ENCODE results near the gene DMRTB1. TPM values are rescaled to one million over a fixed set of nuclear protein-coding genes. Genes with fewer than 3 reads are reported as not detected.

Gene DMRTB1
- total RNA-seq, 1 experiment from 2014 or later: not detected

DNA sequence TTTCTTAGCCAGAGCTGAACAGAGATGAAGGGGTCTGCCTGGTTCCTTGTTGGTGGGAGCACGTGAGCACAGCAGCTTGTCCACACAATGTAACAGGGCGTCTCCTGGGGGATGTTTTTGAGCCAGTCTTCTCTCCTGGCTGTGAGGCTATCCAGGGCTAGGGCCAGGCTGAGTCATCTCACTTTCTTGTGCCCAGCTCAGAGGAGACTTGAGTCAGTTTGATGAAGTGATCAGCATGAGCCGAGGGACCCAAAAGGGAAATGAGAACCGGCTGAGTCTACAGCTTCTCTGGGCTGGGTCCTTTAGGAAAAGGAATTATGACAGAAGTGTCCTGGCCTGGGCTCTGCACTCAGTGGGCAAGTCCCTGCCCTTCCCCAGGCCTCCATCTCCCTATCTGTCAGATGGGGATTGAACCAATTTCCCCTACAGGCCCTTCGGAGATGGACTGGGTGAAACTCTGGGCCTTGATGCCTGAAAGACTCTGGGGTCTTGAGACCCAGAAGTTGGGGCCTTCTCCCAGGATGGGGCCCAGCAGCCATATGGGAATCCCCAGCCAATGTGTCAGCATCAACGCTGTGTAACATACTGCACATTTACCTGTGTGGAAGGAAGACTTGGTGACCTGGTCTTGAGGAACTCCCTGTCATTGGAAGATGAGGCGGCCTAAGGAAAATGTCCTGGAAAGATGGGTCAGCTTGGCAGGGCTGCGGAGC is 36.6 kb downstream of the DMRTB1 start:
- no peaks in the 10 kb centered on the region for H3K36me3 ChIP-seq (ENCODE audit: control insufficient read depth, insufficient read depth, low read length)
- BruUV-seq (replicated peaks): no TSS peak
- H3K27ac ChIP-seq (ENCODE audit: low read length): no peak overlapping the region
- intact Hi-C loops (cut with micrococcal nuclease; ENCODE audit: unreplicated experiment) (no loop called here), in situ Hi-C loops (cut with HindIII; ENCODE audit: low pct_unique_long_range_greater_than_20kb, low sequenced_read_pairs) (no loop called here)
- CTCF ChIA-PET: no interaction called here
- no peaks in the 10 kb centered on the region for H3K27me3 ChIP-seq (ENCODE audit: control insufficient read depth, insufficient read depth, low read length)
- H3K4me3 ChIP-seq (ENCODE audit: low read depth in 2 of 2, low read length in 2 of 2): no peak overlapping the region
- POLR2A ChIA-PET: no interaction called here
- no peak for DNase-seq (ENCODE audit: low read depth, low spot score)
- H3K9me3 ChIP-seq (ENCODE audit: control insufficient read depth, insufficient read depth, low read depth, low read length): no peaks in the 10 kb centered on the region
- H3K4me1 ChIP-seq (ENCODE audit: control insufficient read depth, insufficient read depth, low read length): no peaks in the 10 kb centered on the region
- no peak for ATAC-seq
- TF ChIP-seq TCF7L2 (IDR thresholded peaks at IDR 0.05; ENCODE audit: low read depth, low read length): no peak
- TF ChIP-seq, protein P1, sequence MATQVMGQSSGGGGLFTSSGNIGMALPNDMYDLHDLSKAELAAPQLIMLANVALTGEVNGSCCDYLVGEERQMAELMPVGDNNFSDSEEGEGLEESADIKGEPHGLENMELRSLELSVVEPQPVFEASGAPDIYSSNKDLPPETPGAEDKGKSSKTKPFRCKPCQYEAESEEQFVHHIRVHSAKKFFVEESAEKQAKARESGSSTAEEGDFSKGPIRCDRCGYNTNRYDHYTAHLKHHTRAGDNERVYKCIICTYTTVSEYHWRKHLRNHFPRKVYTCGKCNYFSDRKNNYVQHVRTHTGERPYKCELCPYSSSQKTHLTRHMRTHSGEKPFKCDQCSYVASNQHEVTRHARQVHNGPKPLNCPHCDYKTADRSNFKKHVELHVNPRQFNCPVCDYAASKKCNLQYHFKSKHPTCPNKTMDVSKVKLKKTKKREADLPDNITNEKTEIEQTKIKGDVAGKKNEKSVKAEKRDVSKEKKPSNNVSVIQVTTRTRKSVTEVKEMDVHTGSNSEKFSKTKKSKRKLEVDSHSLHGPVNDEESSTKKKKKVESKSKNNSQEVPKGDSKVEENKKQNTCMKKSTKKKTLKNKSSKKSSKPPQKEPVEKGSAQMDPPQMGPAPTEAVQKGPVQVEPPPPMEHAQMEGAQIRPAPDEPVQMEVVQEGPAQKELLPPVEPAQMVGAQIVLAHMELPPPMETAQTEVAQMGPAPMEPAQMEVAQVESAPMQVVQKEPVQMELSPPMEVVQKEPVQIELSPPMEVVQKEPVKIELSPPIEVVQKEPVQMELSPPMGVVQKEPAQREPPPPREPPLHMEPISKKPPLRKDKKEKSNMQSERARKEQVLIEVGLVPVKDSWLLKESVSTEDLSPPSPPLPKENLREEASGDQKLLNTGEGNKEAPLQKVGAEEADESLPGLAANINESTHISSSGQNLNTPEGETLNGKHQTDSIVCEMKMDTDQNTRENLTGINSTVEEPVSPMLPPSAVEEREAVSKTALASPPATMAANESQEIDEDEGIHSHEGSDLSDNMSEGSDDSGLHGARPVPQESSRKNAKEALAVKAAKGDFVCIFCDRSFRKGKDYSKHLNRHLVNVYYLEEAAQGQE (IDR thresholded peaks at IDR 0.05; ENCODE audit: insufficient read depth in 1 of 2, low read depth in 2 of 2, low read length in 1 of 2): no peak
- TF ChIP-seq POLR2AphosphoS5 (IDR thresholded peaks at IDR 0.05; ENCODE audit: low read depth, low read length): no peak
- TF ChIP-seq, protein P2, sequence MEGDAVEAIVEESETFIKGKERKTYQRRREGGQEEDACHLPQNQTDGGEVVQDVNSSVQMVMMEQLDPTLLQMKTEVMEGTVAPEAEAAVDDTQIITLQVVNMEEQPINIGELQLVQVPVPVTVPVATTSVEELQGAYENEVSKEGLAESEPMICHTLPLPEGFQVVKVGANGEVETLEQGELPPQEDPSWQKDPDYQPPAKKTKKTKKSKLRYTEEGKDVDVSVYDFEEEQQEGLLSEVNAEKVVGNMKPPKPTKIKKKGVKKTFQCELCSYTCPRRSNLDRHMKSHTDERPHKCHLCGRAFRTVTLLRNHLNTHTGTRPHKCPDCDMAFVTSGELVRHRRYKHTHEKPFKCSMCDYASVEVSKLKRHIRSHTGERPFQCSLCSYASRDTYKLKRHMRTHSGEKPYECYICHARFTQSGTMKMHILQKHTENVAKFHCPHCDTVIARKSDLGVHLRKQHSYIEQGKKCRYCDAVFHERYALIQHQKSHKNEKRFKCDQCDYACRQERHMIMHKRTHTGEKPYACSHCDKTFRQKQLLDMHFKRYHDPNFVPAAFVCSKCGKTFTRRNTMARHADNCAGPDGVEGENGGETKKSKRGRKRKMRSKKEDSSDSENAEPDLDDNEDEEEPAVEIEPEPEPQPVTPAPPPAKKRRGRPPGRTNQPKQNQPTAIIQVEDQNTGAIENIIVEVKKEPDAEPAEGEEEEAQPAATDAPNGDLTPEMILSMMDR (IDR thresholded peaks at IDR 0.05): no peak
- no peak for TF ChIP-seq SIN3A (IDR thresholded peaks at IDR 0.05; ENCODE audit: borderline replicate concordance, insufficient read depth, low read depth, low read length)

DNA sequence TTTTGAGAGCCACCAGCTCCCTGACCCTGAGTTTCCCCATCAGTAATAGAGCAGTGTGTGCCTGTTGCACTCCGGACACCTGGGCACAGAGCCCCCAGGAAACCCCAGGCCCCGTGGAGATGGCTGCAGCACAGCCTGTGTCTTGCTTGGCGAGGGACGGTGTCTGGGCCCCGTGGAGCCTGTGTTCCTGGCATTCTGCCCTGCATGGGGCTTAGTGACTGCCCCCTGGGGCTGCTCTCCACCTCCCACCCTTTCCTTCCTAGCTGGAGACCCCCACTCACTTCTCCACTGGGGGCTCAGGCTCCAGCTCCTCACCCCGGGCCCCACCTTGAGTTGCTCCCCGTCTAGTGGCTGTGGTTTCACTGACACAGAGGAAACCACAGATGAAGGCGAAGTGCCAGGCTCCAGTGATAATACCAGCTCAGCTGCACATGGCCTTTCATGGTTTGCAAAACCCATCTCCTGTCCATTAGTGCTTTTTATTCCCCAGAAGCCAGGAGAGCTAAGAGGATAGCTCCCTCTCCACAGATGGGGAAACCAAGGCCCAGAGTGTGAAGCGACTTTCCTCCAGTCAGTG is 39.4 kb downstream of the DMRTB1 start:
- no peak for ATAC-seq
- ChIA-PET CTCF (no interaction called here), POLR2A (interaction anchor here (1.4 kb wide), 1 partner anchor 10 kb away, joined by 6 read pairs; no protein-coding TSS in a partner anchor)
- Histone ChIP-seq H3K4me1 (ENCODE audit: control insufficient read depth, insufficient read depth, low read length) (no peaks in the 10 kb centered on the region), H3K9me3 (ENCODE audit: control insufficient read depth, insufficient read depth, low read depth, low read length) (no peaks in the 10 kb centered on the region), H3K27ac (ENCODE audit: low read length) (no peak overlapping the region), H3K4me3 (ENCODE audit: low read depth in 2 of 2, low read length in 2 of 2) (no peak overlapping the region), H3K27me3 (ENCODE audit: control insufficient read depth, insufficient read depth, low read length) (no peaks in the 10 kb centered on the region), H3K36me3 (ENCODE audit: control insufficient read depth, insufficient read depth, low read length) (no peaks in the 10 kb centered on the region)
- BruUV-seq (replicated peaks): no TSS peak
- intact Hi-C loops (cut with micrococcal nuclease; ENCODE audit: unreplicated experiment): no loop called here
- no peak for DNase-seq (ENCODE audit: low read depth, low spot score)
- TF ChIP-seq POLR2AphosphoS5 (IDR thresholded peaks at IDR 0.05; ENCODE audit: low read depth, low read length): no peak
- TF ChIP-seq, protein P1 (IDR thresholded peaks at IDR 0.05; ENCODE audit: insufficient read depth in 1 of 2, low read depth in 2 of 2, low read length in 1 of 2): no peak
- TF ChIP-seq, protein P2 (IDR thresholded peaks at IDR 0.05): no peak
- no peak for TF ChIP-seq TCF7L2 (IDR thresholded peaks at IDR 0.05; ENCODE audit: low read depth, low read length)
- no peak for TF ChIP-seq SIN3A (IDR thresholded peaks at IDR 0.05; ENCODE audit: borderline replicate concordance, insufficient read depth, low read depth, low read length)
- in situ Hi-C loops (cut with HindIII; ENCODE audit: low pct_unique_long_range_greater_than_20kb, low sequenced_read_pairs): no loop called here
